GM12878 (cell line): ENCODE results near the gene KBTBD13. TPM values are rescaled to one million over a fixed set of nuclear protein-coding genes. Genes with fewer than 3 reads are reported as not detected.

Experiments used
- ATAC-seq: fragments of 200-7000 bp; cut with Tn5 transposase; 3 replicates; pipeline ENCODE4 v1.9.1; 2020; ENCODE audit warnings: mild to moderate bottlenecking, moderate library complexity
- BruUV-seq: library from RNA; stranded (reverse); fragments of 400-500 nt; replicated peaks from 2 replicates; lab custom pipeline; 2021; lab: Mats Ljungman, UMichigan
- CTCF ChIA-PET: fragments of 300-600 bp; sonication (Branson Sonifier 250); formaldehyde crosslinking; extraction: SDS; loops from one replicate; lab custom pipeline; 2021; ENCODE audit warnings: inconsistent platforms; lab: Yijun Ruan, JAX
- POLR2A ChIA-PET: fragments of 350-600 bp; formaldehyde crosslinking; extraction: SDS; loops from one replicate; lab custom pipeline; 2021; ENCODE audit warnings: inconsistent platforms; lab: Charles Lee
- RAD21 ChIA-PET: fragments of 300-600 bp; sonication (Branson Sonifier 250); formaldehyde crosslinking; loops from one replicate; lab custom pipeline; 2023; ENCODE audit warnings: antibody characterized with exemption; ENCODE audit not compliant: unreplicated experiment; lab: Charles Lee
- SMC1A ChIA-PET: fragments of 300-600 bp; sonication (Branson Sonifier 250); formaldehyde crosslinking; loops from one replicate; lab custom pipeline; 2023; ENCODE audit not compliant: unreplicated experiment, uncharacterized antibody; lab: Charles Lee
- DNase-seq: peaks from one replicate; pipeline ENCODE4 v3.0.0-alpha.2; 2011; ENCODE audit warnings: low read depth, low spot score
- FAIRE-seq: peaks from 3 replicates; lab custom pipeline; 2011; peaks lifted over from hg19 to GRCh38; lab: Jason Lieb, UNC
- H2AFZ ChIP-seq: 2 replicates; pipeline ENCODE4 v1.6.0; 2011; ENCODE audit warnings: low read depth, low read length, control low read depth; ENCODE audit not compliant: control insufficient read depth
- H3K27ac ChIP-seq: 2 replicates; pipeline ENCODE4 v1.5.1; 2011; ENCODE audit warnings: control low read depth; ENCODE audit not compliant: control insufficient read depth, insufficient read depth
- H3K27me3 ChIP-seq, 2 experiments: replicated peaks in 1 of 2; 2 replicates each; pipeline versions ENCODE4 v1.6.0 to v1.6.1; 2011; ENCODE audit warnings: low read length in 1 of 2; ENCODE audit not compliant: control insufficient read depth in 2 of 2, insufficient read depth in 2 of 2
- H3K36me3 ChIP-seq, 2 experiments: 2 replicates each; pipeline ENCODE4 v1.5.1; 2011; ENCODE audit warnings: low read length in 1 of 2; ENCODE audit not compliant: control insufficient read depth in 2 of 2, insufficient read depth in 2 of 2
- H3K4me1 ChIP-seq: 2 replicates; pipeline ENCODE4 v1.6.1; 2011; ENCODE audit warnings: mild to moderate bottlenecking, low read length, moderate library complexity, mixed read lengths; ENCODE audit not compliant: control insufficient read depth, insufficient read depth
- H3K4me2 ChIP-seq: 2 replicates; pipeline ENCODE4 v1.6.0; 2011; ENCODE audit warnings: control low read depth; ENCODE audit not compliant: control insufficient read depth, insufficient read depth
- H3K4me3 ChIP-seq: fragments of 200-600 bp; sonication (generic); 2 replicates; pipeline ENCODE4 v1.5.1; 2016
- H3K79me2 ChIP-seq: 2 replicates; pipeline ENCODE4 v1.6.0; 2011; ENCODE audit warnings: low read length; ENCODE audit not compliant: control insufficient read depth, insufficient read depth
- H3K9ac ChIP-seq: 2 replicates; pipeline ENCODE4 v1.8.0; 2011; ENCODE audit warnings: low read length, control low read depth, mixed read lengths; ENCODE audit not compliant: control insufficient read depth, insufficient read depth
- H3K9me3 ChIP-seq: replicated peaks from 3 replicates; pipeline ENCODE4 v1.5.1; 2011; ENCODE audit warnings: mild to moderate bottlenecking, low read length; ENCODE audit not compliant: control insufficient read depth, insufficient read depth
- H4K20me1 ChIP-seq: 2 replicates; pipeline ENCODE4 v1.6.0; 2011; ENCODE audit not compliant: control insufficient read depth, insufficient read depth
- ATF7 ChIP-seq: fragments of 450-650 bp; IDR thresholded peaks from 2 replicates; pipeline ENCODE4 v1.6.1; 2016; ENCODE audit warnings: low read depth, mild to moderate bottlenecking
- BMI1 ChIP-seq: fragments of 450-650 bp; IDR thresholded peaks from 2 replicates; pipeline ENCODE4 v1.6.1; 2016; ENCODE audit warnings: mild to moderate bottlenecking, moderate library complexity, borderline replicate concordance
- CHD1 ChIP-seq: IDR thresholded peaks from 2 replicates; pipeline ENCODE4 v1.6.1; 2012; ENCODE audit warnings: low read depth, low read length, improper control_type of control experiment
- FOXK2 ChIP-seq: fragments of 450-650 bp; IDR thresholded peaks from 2 replicates; pipeline ENCODE4 v1.6.1; 2017; ENCODE audit warnings: mild to moderate bottlenecking, moderate library complexity
- IKZF2 ChIP-seq, 2 experiments: fragments of 450-650 bp; IDR thresholded peaks; 2 replicates each; pipeline ENCODE4 v1.6.1; 2017; ENCODE audit warnings: mild to moderate bottlenecking in 2 of 2, moderate library complexity in 2 of 2
- IRF3 ChIP-seq: fragments of 450-650 bp; IDR thresholded peaks from 2 replicates; pipeline ENCODE4 v1.6.1; 2014; ENCODE audit warnings: mild to moderate bottlenecking
- NBN ChIP-seq: fragments of 450-650 bp; IDR thresholded peaks from 2 replicates; pipeline ENCODE4 v1.6.1; 2016
- NFYA ChIP-seq: IDR thresholded peaks from 2 replicates; pipeline ENCODE4 v1.6.1; 2011; ENCODE audit warnings: low read depth, mild to moderate bottlenecking, low read length, improper control_type of control experiment, borderline replicate concordance
- NKRF ChIP-seq: fragments of 450-650 bp; conservative IDR thresholded peaks from 2 replicates; pipeline ENCODE4 v1.6.1; 2017; ENCODE audit warnings: mild to moderate bottlenecking, moderate library complexity
- PAX8 ChIP-seq: fragments of 450-650 bp; IDR thresholded peaks from 2 replicates; pipeline ENCODE4 v1.6.1; 2017; ENCODE audit warnings: mild to moderate bottlenecking, moderate library complexity
- SIX5 ChIP-seq: IDR thresholded peaks from 2 replicates; pipeline ENCODE4 v1.6.1; 2011; ENCODE audit warnings: mild to moderate bottlenecking, low read depth, low read length, moderate library complexity; ENCODE audit not compliant: severe bottlenecking
- STAT3 ChIP-seq: IDR thresholded peaks from 2 replicates; pipeline ENCODE4 v1.6.1; 2011; ENCODE audit warnings: low read depth, low read length, improper control_type of control experiment
- ZZZ3 ChIP-seq: IDR thresholded peaks from 2 replicates; pipeline ENCODE4 v1.6.1; 2011; ENCODE audit warnings: low read depth; ENCODE audit not compliant: control insufficient read depth, insufficient read length
- WGBS: methylation state at CpG from one replicate; pipeline ENCODE4 v1.1.6; 2016; ENCODE audit warnings: low lambda C conversion rate; ENCODE audit not compliant: insufficient replicate concordance, insufficient coverage; ENCODE audit errors: missing lambda C conversion rate; 5-methylcytosine and 5-hydroxymethylcytosine counted together
- in situ Hi-C: fragments of 300-500 bp; cut with MboI; formaldehyde crosslinking; loops from 9 replicates; pipeline ENCODE4 v1.14.3; 2018; ENCODE audit warnings: mixed read lengths
- intact Hi-C: fragments of 100-400 bp; cut with micrococcal nuclease; formaldehyde crosslinking; loops from one replicate; pipeline ENCODE4 v1.14.2; 2022; ENCODE audit not compliant: unreplicated experiment
- polyA plus RNA-seq, 11 experiments: library from polyadenylated mRNA; depleted of rRNA in 4 of 11; unstranded in 6 of 11; stranded (reverse) in 5 of 11; fragments of >200 nt; fragmentation: Nextera tagmentation in 4 of 11; fragmentation: Illumina TruSeq in 1 of 11; extraction: Ambion mirVana in 4 of 11; extraction: Trizol in 1 of 11; gene quantifications; 1 replicate in 1 of 11; 2 replicates in 10 of 11; pipeline versions ENCODE4 v1.2.1 to v1.2.3, GENCODE V29; 2011 to 2016; ENCODE audit warnings: inconsistent platforms in 2 of 11, missing spikeins in 2 of 11, low read depth in 1 of 11
- total RNA-seq, 4 experiments: library from RNA; depleted of rRNA in 3 of 4; stranded (reverse); fragments of >200 nt in 3 of 4; fragmentation: Illumina TruSeq in 1 of 4; extraction: Trizol in 1 of 4; gene quantifications; 2 replicates each; pipeline versions ENCODE4 v1.2.1 to v1.2.3, GENCODE V29; 2013 to 2021
- TF ChIP-seq, protein P1 (sequence below): IDR thresholded peaks from 2 replicates; pipeline ENCODE4 v1.6.1; 2012; ENCODE audit warnings: low read length, inconsistent platforms
- TF ChIP-seq, protein P2 (sequence below): fragments of 450-650 bp; formaldehyde crosslinking; IDR thresholded peaks from 2 replicates; pipeline ENCODE4 v1.5.0; 2022; ENCODE audit warnings: mild to moderate bottlenecking, missing genetic modification characterization

The KBTBD13 gene
- total and polyA plus RNA-seq, 10 of the 15 experiments (the other 5 are each of a cell fraction or from before 2014, with no cell fraction given), result 0.06 TPM; not detected in 9

GRCh38 chr15:65096481-65097385, 20.2 kb downstream of the KBTBD13 start:
- Histone ChIP-seq H3K4me3 (no peak overlapping the region), H3K4me2 (no peak overlapping the region), H3K36me3 (peaks cover 3 to 4% of the 10 kb centered on the region in 2 experiments; a peak in 2 of 4 replicates), H2AFZ (no peak overlapping the region), H3K9me3 (no peaks in the 10 kb centered on the region), H4K20me1 (no peaks in the 10 kb centered on the region), H3K27me3 (no peaks in the 10 kb centered on the region), H3K4me1 (no peaks in the 10 kb centered on the region), H3K27ac (no peak overlapping the region), H3K9ac (no peak overlapping the region), H3K79me2 (no peaks in the 10 kb centered on the region)
- RAD21 ChIA-PET, result no interaction called here
- no peak for FAIRE-seq
- DNase-seq, result no peak
- CTCF ChIA-PET, result no interaction called here
- in situ Hi-C loops, result no loop called here
- ATAC-seq, result no peak
- intact Hi-C loops, result no loop called here
- WGBS, result 94% methylated on average over 6 of the region's 6 CpGs
- POLR2A ChIA-PET, result interaction anchor here (0.6 kb wide), 1 partner anchor 187 kb away, joined by 4 read pairs; no protein-coding TSS in a partner anchor
- SMC1A ChIA-PET, result no interaction called here
- BruUV-seq, result no TSS peak
- TF ChIP-seq STAT3, result no peak
- no peak for TF ChIP-seq CHD1
- no peak for TF ChIP-seq NFYA
- no peak for TF ChIP-seq IRF3
- TF ChIP-seq, protein P1, sequence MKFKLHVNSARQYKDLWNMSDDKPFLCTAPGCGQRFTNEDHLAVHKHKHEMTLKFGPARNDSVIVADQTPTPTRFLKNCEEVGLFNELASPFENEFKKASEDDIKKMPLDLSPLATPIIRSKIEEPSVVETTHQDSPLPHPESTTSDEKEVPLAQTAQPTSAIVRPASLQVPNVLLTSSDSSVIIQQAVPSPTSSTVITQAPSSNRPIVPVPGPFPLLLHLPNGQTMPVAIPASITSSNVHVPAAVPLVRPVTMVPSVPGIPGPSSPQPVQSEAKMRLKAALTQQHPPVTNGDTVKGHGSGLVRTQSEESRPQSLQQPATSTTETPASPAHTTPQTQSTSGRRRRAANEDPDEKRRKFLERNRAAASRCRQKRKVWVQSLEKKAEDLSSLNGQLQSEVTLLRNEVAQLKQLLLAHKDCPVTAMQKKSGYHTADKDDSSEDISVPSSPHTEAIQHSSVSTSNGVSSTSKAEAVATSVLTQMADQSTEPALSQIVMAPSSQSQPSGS, result no peak
- TF ChIP-seq ZZZ3, result no peak
- TF ChIP-seq BMI1, result no peak
- TF ChIP-seq, protein P2, sequence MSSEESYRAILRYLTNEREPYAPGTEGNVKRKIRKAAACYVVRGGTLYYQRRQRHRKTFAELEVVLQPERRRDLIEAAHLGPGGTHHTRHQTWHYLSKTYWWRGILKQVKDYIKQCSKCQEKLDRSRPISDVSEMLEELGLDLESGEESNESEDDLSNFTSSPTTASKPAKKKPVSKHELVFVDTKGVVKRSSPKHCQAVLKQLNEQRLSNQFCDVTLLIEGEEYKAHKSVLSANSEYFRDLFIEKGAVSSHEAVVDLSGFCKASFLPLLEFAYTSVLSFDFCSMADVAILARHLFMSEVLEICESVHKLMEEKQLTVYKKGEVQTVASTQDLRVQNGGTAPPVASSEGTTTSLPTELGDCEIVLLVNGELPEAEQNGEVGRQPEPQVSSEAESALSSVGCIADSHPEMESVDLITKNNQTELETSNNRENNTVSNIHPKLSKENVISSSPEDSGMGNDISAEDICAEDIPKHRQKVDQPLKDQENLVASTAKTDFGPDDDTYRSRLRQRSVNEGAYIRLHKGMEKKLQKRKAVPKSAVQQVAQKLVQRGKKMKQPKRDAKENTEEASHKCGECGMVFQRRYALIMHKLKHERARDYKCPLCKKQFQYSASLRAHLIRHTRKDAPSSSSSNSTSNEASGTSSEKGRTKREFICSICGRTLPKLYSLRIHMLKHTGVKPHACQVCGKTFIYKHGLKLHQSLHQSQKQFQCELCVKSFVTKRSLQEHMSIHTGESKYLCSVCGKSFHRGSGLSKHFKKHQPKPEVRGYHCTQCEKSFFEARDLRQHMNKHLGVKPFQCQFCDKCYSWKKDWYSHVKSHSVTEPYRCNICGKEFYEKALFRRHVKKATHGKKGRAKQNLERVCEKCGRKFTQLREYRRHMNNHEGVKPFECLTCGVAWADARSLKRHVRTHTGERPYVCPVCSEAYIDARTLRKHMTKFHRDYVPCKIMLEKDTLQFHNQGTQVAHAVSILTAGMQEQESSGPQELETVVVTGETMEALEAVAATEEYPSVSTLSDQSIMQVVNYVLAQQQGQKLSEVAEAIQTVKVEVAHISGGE (CRISPR knock-in tag), result no peak
- no peak for TF ChIP-seq NKRF
- TF ChIP-seq IKZF2 (IDR thresholded peaks at IDR 0.05), result no peak
- no peak for TF ChIP-seq SIX5
- no peak for TF ChIP-seq NBN
- no peak for TF ChIP-seq ATF7
- no peak for TF ChIP-seq FOXK2
- no peak for TF ChIP-seq PAX8
